Stimulated activated naive B cell treated with anti-CD40 and anti-IgM and Interleukin-4, amounts not matched to agents 10 μg/mL and 1 μg/mL and 100 μg/mL, for 72 hours (primary cell): ENCODE data around the gene RUSC1.
"Not testable (repeated sequence)": the region's sequence is repeated elsewhere in the genome, so short reads cannot be mapped to it uniquely, and the experiment has no call there.

Source experiments
- ATAC-seq, 2 donors: fragments of 150-1000 bp; cut with Tn5 transposase; replicated peaks; 2 replicates each; pipeline ENCODE4 v1.10.0; 2021; ENCODE audit warnings: moderate library complexity in 1 of 2
- DNase-seq: peaks from one replicate; pipeline ENCODE4 v3.0.0; 2021
- H3K27ac Mint-ChIP-seq: one replicate; pipeline ENCODE4 v1.8.0; 2022; ENCODE audit warnings: mild to moderate bottlenecking, mixed read lengths
- H3K27me3 Mint-ChIP-seq, 2 donors: one replicate each; pipeline ENCODE4 v1.8.0; 2022; ENCODE audit warnings: mixed read lengths in 2 of 2
- H3K36me3 Mint-ChIP-seq, 2 donors: one replicate each; pipeline ENCODE4 v1.8.0; 2022; ENCODE audit warnings: mixed read lengths in 2 of 2, mild to moderate bottlenecking in 1 of 2
- H3K4me1 Mint-ChIP-seq, 2 donors: one replicate each; pipeline ENCODE4 v1.8.0; 2022; ENCODE audit warnings: mixed read lengths in 2 of 2, mild to moderate bottlenecking in 1 of 2
- H3K4me3 Mint-ChIP-seq, 2 donors: one replicate each; pipeline ENCODE4 v1.8.0; 2022; ENCODE audit warnings: mild to moderate bottlenecking in 2 of 2, mixed read lengths in 2 of 2, moderate library complexity in 1 of 2
- H3K9me3 Mint-ChIP-seq, 2 donors: one replicate each; pipeline ENCODE4 v1.8.0; 2022; ENCODE audit warnings: mixed read lengths in 2 of 2, mild to moderate bottlenecking in 1 of 2

RUSC1 gene

GRCh38 chr1:155323729-155324036 is 3.0 kb downstream of the RUSC1 start:
- H3K27me3 Mint-ChIP-seq: no peaks in the 10 kb centered on the region
- H3K27ac Mint-ChIP-seq: peak overlapping the region; percentile 82
- peaks cover 40 to 67% of the 10 kb centered on the region in 2 donors for H3K4me1 Mint-ChIP-seq
- peak overlapping the region; percentile 89 to 95 for H3K4me3 Mint-ChIP-seq
- H3K36me3 Mint-ChIP-seq: peaks cover 37 to 38% of the 10 kb centered on the region in 2 donors
- DNase-seq (peak; percentile 76), ATAC-seq (peak; percentile 66 to 71)
- no peaks in the 10 kb centered on the region for H3K9me3 Mint-ChIP-seq

- peak overlapping the region; percentile 82 for H3K27ac Mint-ChIP-seq
- H3K36me3 Mint-ChIP-seq: peaks cover 33 to 34% of the 10 kb centered on the region in 2 donors
- H3K4me1 Mint-ChIP-seq: peaks cover 36 to 62% of the 10 kb centered on the region in 2 donors
Measured at GRCh38 chr1:155324037-155324716, 3.5 kb downstream of the RUSC1 start.

GRCh38 chr1:155324717-155325602 is 4.3 kb downstream of the RUSC1 start:
- peak; percentile 31 for DNase-seq
- H3K4me1 Mint-ChIP-seq: peaks cover 29 to 54% of the 10 kb centered on the region in 2 donors

More at GRCh38 chr1:155324037-155324716, 3.5 kb downstream of the RUSC1 start:
- Mint-ChIP-seq H3K9me3 (no peaks in the 10 kb centered on the region), H3K4me3 (peak overlapping the region; percentile 89 to 95), H3K27me3 (no peaks in the 10 kb centered on the region)
- ATAC-seq (peak; percentile 75 to 76), DNase-seq (peak; percentile 89)

GRCh38 chr1:155325603-155325893 is 4.9 kb downstream of the RUSC1 start:
- Mint-ChIP-seq H3K4me1 (peaks cover 23 to 48% of the 10 kb centered on the region in 2 donors), H3K4me3 (peak overlapping the region; percentile 89 to 95), H3K9me3 (no peaks in the 10 kb centered on the region), H3K27me3 (no peaks in the 10 kb centered on the region), H3K27ac (no peak overlapping the region), H3K36me3 (peaks cover 21 to 28% of the 10 kb centered on the region in 2 donors)
- ATAC-seq (no peak), DNase-seq (no peak)

More at GRCh38 chr1:155324717-155325602, 4.3 kb downstream of the RUSC1 start:
- peak; percentile 1 to 4 for ATAC-seq
- peaks cover 26 to 28% of the 10 kb centered on the region in 2 donors for H3K36me3 Mint-ChIP-seq
- H3K27me3 Mint-ChIP-seq: no peaks in the 10 kb centered on the region
- peak overlapping the region; percentile 71 for H3K27ac Mint-ChIP-seq
- no peaks in the 10 kb centered on the region for H3K9me3 Mint-ChIP-seq
- H3K4me3 Mint-ChIP-seq: peak overlapping the region; percentile 89 to 95

- no peak for ATAC-seq
- peak overlapping the region; percentile 89 to 95 for H3K4me3 Mint-ChIP-seq
- H3K4me1 Mint-ChIP-seq: peaks cover 21 to 43% of the 10 kb centered on the region in 2 donors
- no peaks in the 10 kb centered on the region for H3K9me3 Mint-ChIP-seq
- H3K27ac Mint-ChIP-seq: peak overlapping the region; percentile 37
- peaks cover 23 to 28% of the 10 kb centered on the region in 2 donors for H3K36me3 Mint-ChIP-seq
- no peaks in the 10 kb centered on the region for H3K27me3 Mint-ChIP-seq
- no peak for DNase-seq
Measured at GRCh38 chr1:155326020-155326526, 5.4 kb downstream of the RUSC1 start.

- H3K27ac Mint-ChIP-seq: peak overlapping the region; percentile 47
- H3K36me3 Mint-ChIP-seq: peaks cover 21 to 30% of the 10 kb centered on the region in 2 donors
- no peaks in the 10 kb centered on the region for H3K27me3 Mint-ChIP-seq
- H3K4me1 Mint-ChIP-seq: peaks cover 19 to 37% of the 10 kb centered on the region in 2 donors
- ATAC-seq (no peak), DNase-seq (no peak)
- no peak overlapping the region for H3K4me3 Mint-ChIP-seq
- H3K9me3 Mint-ChIP-seq: no peaks in the 10 kb centered on the region
Measured at GRCh38 chr1:155326631-155327037, 5.9 kb downstream of the RUSC1 start.

GRCh38 chr1:155327981-155328380 is 7.3 kb downstream of the RUSC1 start:
- DNase-seq: no peak
- no peaks in the 10 kb centered on the region for H3K27me3 Mint-ChIP-seq
- H3K27ac Mint-ChIP-seq: peak overlapping the region; percentile 37
- no peaks in the 10 kb centered on the region for H3K9me3 Mint-ChIP-seq
- no peak for ATAC-seq
- peaks cover 13 to 27% of the 10 kb centered on the region in 2 donors for H3K4me1 Mint-ChIP-seq
- H3K36me3 Mint-ChIP-seq: peaks cover 16 to 24% of the 10 kb centered on the region in 2 donors
- H3K4me3 Mint-ChIP-seq: no peak overlapping the region

GRCh38 chr1:155328856-155329255 is 8.2 kb downstream of the RUSC1 start:
- not testable (repeated sequence) for H3K9me3 Mint-ChIP-seq, H3K27me3 Mint-ChIP-seq, ATAC-seq, H3K4me3 Mint-ChIP-seq, H3K27ac Mint-ChIP-seq, DNase-seq
- peaks cover 13 to 27% of the 10 kb centered on the region in 2 donors for H3K4me1 Mint-ChIP-seq
- peaks cover 18 to 31% of the 10 kb centered on the region in 2 donors for H3K36me3 Mint-ChIP-seq

- H3K27ac Mint-ChIP-seq: no peak overlapping the region
- no peaks in the 10 kb centered on the region for H3K27me3 Mint-ChIP-seq
- H3K4me1 Mint-ChIP-seq: peaks cover 11 to 22% of the 10 kb centered on the region in 2 donors
- H3K36me3 Mint-ChIP-seq: peaks cover 19 to 36% of the 10 kb centered on the region in 2 donors
- ATAC-seq: peak in 1 of 2 donors; percentile 21
- DNase-seq: no peak
- H3K4me3 Mint-ChIP-seq: no peak overlapping the region
- no peaks in the 10 kb centered on the region for H3K9me3 Mint-ChIP-seq
Measured at GRCh38 chr1:155329980-155330598, 9.4 kb downstream of the RUSC1 start.

- no peaks in the 10 kb centered on the region for H3K9me3 Mint-ChIP-seq
- H3K4me3 Mint-ChIP-seq: no peak overlapping the region
- H3K4me1 Mint-ChIP-seq: peaks cover 0 to 3% of the 10 kb centered on the region in 2 donors
- no peak overlapping the region for H3K27ac Mint-ChIP-seq
- ATAC-seq (no peak), DNase-seq (no peak)
- H3K36me3 Mint-ChIP-seq: peaks cover 30 to 55% of the 10 kb centered on the region in 2 donors
- H3K27me3 Mint-ChIP-seq: no peaks in the 10 kb centered on the region
Measured at GRCh38 chr1:155334962-155335361, 14.3 kb downstream of the RUSC1 start.

GRCh38 chr1:155339515-155340097 is 18.9 kb downstream of the RUSC1 start:
- DNase-seq: no peak
- peaks cover 38 to 62% of the 10 kb centered on the region in 2 donors for H3K36me3 Mint-ChIP-seq
- H3K9me3 Mint-ChIP-seq: no peaks in the 10 kb centered on the region
- H3K27ac Mint-ChIP-seq: no peak overlapping the region
- no peak for ATAC-seq
- H3K4me1 Mint-ChIP-seq: no peaks in the 10 kb centered on the region
- no peaks in the 10 kb centered on the region for H3K27me3 Mint-ChIP-seq
- no peak overlapping the region for H3K4me3 Mint-ChIP-seq

GRCh38 chr1:155342842-155343241 is 22.1 kb downstream of the RUSC1 start:
- no peak for DNase-seq
- no peaks in the 10 kb centered on the region for H3K4me1 Mint-ChIP-seq

GRCh38 chr1:155352631-155353030 is 31.9 kb downstream of the RUSC1 start:
- H3K27me3 Mint-ChIP-seq: no peaks in the 10 kb centered on the region
- H3K27ac Mint-ChIP-seq: peak overlapping the region; percentile 31
- H3K4me3 Mint-ChIP-seq: no peak overlapping the region
- DNase-seq (no peak), ATAC-seq (no peak)
- H3K9me3 Mint-ChIP-seq: no peaks in the 10 kb centered on the region
- H3K4me1 Mint-ChIP-seq: peaks cover 0 to 2% of the 10 kb centered on the region in 2 donors
- H3K36me3 Mint-ChIP-seq: peaks cover 40% of the 10 kb centered on the region in 2 donors

More at GRCh38 chr1:155342842-155343241, 22.1 kb downstream of the RUSC1 start:
- Mint-ChIP-seq H3K36me3 (peaks cover 39 to 66% of the 10 kb centered on the region in 2 donors), H3K27me3 (no peaks in the 10 kb centered on the region), H3K4me3 (no peak overlapping the region), H3K27ac (no peak overlapping the region), H3K9me3 (no peaks in the 10 kb centered on the region)
- no peak for ATAC-seq

- H3K4me1 Mint-ChIP-seq: peaks cover 0 to 2% of the 10 kb centered on the region in 2 donors
- ATAC-seq: no peak
- H3K36me3 Mint-ChIP-seq: peaks cover 15 to 26% of the 10 kb centered on the region in 2 donors
- H3K4me3 Mint-ChIP-seq: no peak overlapping the region
- peak overlapping the region; percentile 9 for H3K27ac Mint-ChIP-seq
- no peaks in the 10 kb centered on the region for H3K27me3 Mint-ChIP-seq
- no peaks in the 10 kb centered on the region for H3K9me3 Mint-ChIP-seq
- DNase-seq: no peak
Measured at GRCh38 chr1:155360051-155360450, 39.4 kb downstream of the RUSC1 start.
